Sigmoid colon (tissue), 7 donors: Measurements from ENCODE around the gene HIVEP3. TPM values are rescaled to one million over a fixed set of nuclear protein-coding genes. Genes with fewer than 3 reads are reported as not detected.

ENCODE experiments used
- DNase-seq: peaks from one replicate; pipeline ENCODE4 v3.0.0-alpha.2; 2019
- H3K27ac ChIP-seq, 4 donors: fragments of 200-600 bp; sonication (generic); one replicate each; pipeline ENCODE4 v1.5.1; 2016 to 2019; ENCODE audit warnings: mild to moderate bottlenecking in 1 of 4
- H3K27me3 ChIP-seq, 3 donors: fragments of 200-600 bp; sonication (generic); one replicate each; pipeline ENCODE4 v1.5.1; 2019; ENCODE audit warnings: mild to moderate bottlenecking in 1 of 3
- H3K36me3 ChIP-seq, 4 donors: fragments of 200-600 bp; sonication (generic); one replicate each; pipeline ENCODE4 v1.5.1; 2016 to 2019
- H3K4me1 ChIP-seq, 4 donors: fragments of 200-600 bp; sonication (generic); one replicate each; pipeline ENCODE4 v1.5.1; 2017 to 2019
- H3K4me3 ChIP-seq, 4 donors: fragments of 200-600 bp; sonication (generic); one replicate each; pipeline ENCODE4 v1.5.1; 2017 to 2019; ENCODE audit warnings: mild to moderate bottlenecking in 2 of 4, moderate library complexity in 1 of 4
- H3K9me3 ChIP-seq, 4 donors: fragments of 200-600 bp in 3 of 4; sonication (generic) in 3 of 4; one replicate each; pipeline versions ENCODE4 v1.5.1 to v1.6.1; 2013 to 2019
- CTCF ChIP-seq, 4 experiments: fragments of 450-650 bp in 3 of 4; fragments of 200-600 bp in 1 of 4; IDR thresholded peaks; one replicate each; pipeline ENCODE4 v1.5.1; 2016 to 2019; ENCODE audit warnings: antibody characterized with exemption in 4 of 4, mild to moderate bottlenecking in 3 of 4, moderate library complexity in 2 of 4
- EP300 ChIP-seq, 4 donors: sonication (generic); formaldehyde crosslinking; IDR thresholded peaks; one replicate each; pipeline ENCODE4 v1.6.1; 2017; ENCODE audit warnings: antibody characterized with exemption in 4 of 4
- POLR2A ChIP-seq, 2 donors: fragments of 450-650 bp; IDR thresholded peaks; one replicate each; pipeline ENCODE4 v1.6.1; 2016; ENCODE audit warnings: antibody characterized with exemption in 2 of 2, mild to moderate bottlenecking in 2 of 2, moderate library complexity in 2 of 2
- POLR2AphosphoS5 ChIP-seq, 4 donors: sonication (generic); formaldehyde crosslinking; IDR thresholded peaks; one replicate each; pipeline ENCODE4 v1.6.1; 2017; ENCODE audit warnings: antibody characterized with exemption in 4 of 4
- WGBS, 2 donors: extraction: QIAGEN DNeasy Blood & Tissue Kit; methylation state at CpG; one replicate each; pipeline ENCODE4 v1.1.7; 2013; 5-methylcytosine and 5-hydroxymethylcytosine counted together
- intact Hi-C: fragments of 100-400 bp; cut with DNase I; formaldehyde crosslinking; loops from one replicate; pipeline ENCODE4 v1.15.1; 2023
- polyA plus RNA-seq, 3 donors: library from polyadenylated mRNA; stranded (reverse); fragments of 200-250 nt; gene quantifications; one replicate each; pipeline ENCODE4 v1.2.3, GENCODE V29; 2013
- total RNA-seq, 4 donors: library from RNA; depleted of rRNA; stranded (reverse); fragments of >200 nt; gene quantifications; one replicate each; pipeline ENCODE4 v1.1.0, GENCODE V29; 2016
- donor health status: healthy with polysubstance abuse.
- donor health status: Bipolar disorder and iron deficiency.
- donor health status: healthy.

The HIVEP3 gene
- total and polyA plus RNA-seq, 7 donors, result 1.4 to 7.8 (median 3.2) TPM

GRCh38 chr1:41566274-41566885 is 352.3 kb downstream of the HIVEP3 start:
- no peak overlapping the region for H3K4me3 ChIP-seq
- H3K9me3 ChIP-seq, result no peaks in the 10 kb centered on the region
- intact Hi-C loops, result no loop called here
- TF ChIP-seq POLR2A (IDR thresholded peaks at IDR 0.05), result no peak
- WGBS, 2 donors, result 85 to 96% methylated on average over 5 of the region's 5 CpGs
- no peaks in the 10 kb centered on the region for H3K27me3 ChIP-seq
- H3K27ac ChIP-seq, result no peak overlapping the region
- H3K36me3 ChIP-seq, result no peaks in the 10 kb centered on the region
- no peak for DNase-seq
- H3K4me1 ChIP-seq, result no peaks in the 10 kb centered on the region

- 89 to 92% methylated on average over 9 of the region's 9 CpGs for WGBS, 2 donors
- DNase-seq, result no peak
- intact Hi-C loops, result no loop called here
Observed at GRCh38 chr1:41564741-41565475, 353.8 kb downstream of the HIVEP3 start.

GRCh38 chr1:41562328-41562727 is 356.4 kb downstream of the HIVEP3 start:
- H3K27me3 ChIP-seq, result no peaks in the 10 kb centered on the region
- intact Hi-C loops, result no loop called here
- no peak for DNase-seq
- H3K36me3 ChIP-seq, result no peaks in the 10 kb centered on the region
- H3K27ac ChIP-seq, result no peak overlapping the region
- TF ChIP-seq POLR2AphosphoS5 (IDR thresholded peaks at IDR 0.05) (no peak), EP300 (IDR thresholded peaks at IDR 0.05) (no peak), POLR2A (IDR thresholded peaks at IDR 0.05) (no peak), CTCF (IDR thresholded peaks at IDR 0.05) (no peak)
- H3K9me3 ChIP-seq, result no peaks in the 10 kb centered on the region
- no peak overlapping the region for H3K4me3 ChIP-seq
- H3K4me1 ChIP-seq, result no peaks in the 10 kb centered on the region

More at GRCh38 chr1:41564741-41565475, 353.8 kb downstream of the HIVEP3 start:
- no peaks in the 10 kb centered on the region for H3K36me3 ChIP-seq
- TF ChIP-seq POLR2AphosphoS5 (IDR thresholded peaks at IDR 0.05) (no peak), EP300 (IDR thresholded peaks at IDR 0.05) (no peak), POLR2A (IDR thresholded peaks at IDR 0.05) (no peak), CTCF (IDR thresholded peaks at IDR 0.05) (no peak)
- H3K4me1 ChIP-seq, result no peaks in the 10 kb centered on the region
- H3K9me3 ChIP-seq, result no peaks in the 10 kb centered on the region
- H3K27ac ChIP-seq, result no peak overlapping the region
- H3K4me3 ChIP-seq, result no peak overlapping the region
- H3K27me3 ChIP-seq, result no peaks in the 10 kb centered on the region

GRCh38 chr1:41560931-41561330 is 357.8 kb downstream of the HIVEP3 start:
- Histone ChIP-seq H3K4me3 (no peak overlapping the region), H3K36me3 (no peaks in the 10 kb centered on the region), H3K27me3 (no peaks in the 10 kb centered on the region), H3K27ac (no peak overlapping the region), H3K4me1 (no peaks in the 10 kb centered on the region), H3K9me3 (no peaks in the 10 kb centered on the region)
- TF ChIP-seq POLR2A (IDR thresholded peaks at IDR 0.05), result no peak
- TF ChIP-seq EP300 (IDR thresholded peaks at IDR 0.05), result no peak
- no peak for TF ChIP-seq POLR2AphosphoS5 (IDR thresholded peaks at IDR 0.05)
- TF ChIP-seq CTCF (IDR thresholded peaks at IDR 0.05), result no peak
- WGBS, 2 donors, result 86 to 98% methylated on average over 1 of the region's 1 CpG
- intact Hi-C loops, result no loop called here
- no peak for DNase-seq

GRCh38 chr1:41560496-41560895 is 358.2 kb downstream of the HIVEP3 start:
- no peaks in the 10 kb centered on the region for H3K9me3 ChIP-seq
- H3K4me3 ChIP-seq, result no peak overlapping the region
- TF ChIP-seq EP300 (IDR thresholded peaks at IDR 0.05), result no peak
- no peak for TF ChIP-seq CTCF (IDR thresholded peaks at IDR 0.05)
- no peak for TF ChIP-seq POLR2AphosphoS5 (IDR thresholded peaks at IDR 0.05)
- TF ChIP-seq POLR2A (IDR thresholded peaks at IDR 0.05), result no peak
- H3K27me3 ChIP-seq, result no peaks in the 10 kb centered on the region
- H3K36me3 ChIP-seq, result no peaks in the 10 kb centered on the region
- no peak overlapping the region for H3K27ac ChIP-seq
- no peak for DNase-seq
- WGBS, 2 donors, result 90 to 95% methylated on average over 5 of the region's 5 CpGs
- intact Hi-C loops, result no loop called here
- no peaks in the 10 kb centered on the region for H3K4me1 ChIP-seq
